Stimulated activated CD8-positive, alpha-beta memory T cell treated with anti-CD3 and anti-CD28 coated beads, Interleukin-15, amount 100 ng/mL, for 4 hours (primary cell): Measurements from ENCODE around the gene BTBD16.

ENCODE experiments used
- DNase-seq, 2 donors: peaks; one replicate each; pipeline ENCODE4 v3.0.0-alpha.2; 2020; ENCODE audit warnings: low read depth in 2 of 2

The BTBD16 gene

GRCh38 chr10:122273966-122274545 lies 3.0 kb downstream of the BTBD16 start:
- DNase-seq: no peak

- no peak for DNase-seq
Measured at GRCh38 chr10:122276611-122277208, 5.6 kb downstream of the BTBD16 start.

- no peak for DNase-seq
Measured at GRCh38 chr10:122277526-122278136, 6.5 kb downstream of the BTBD16 start.

- DNase-seq: no peak
Measured at GRCh38 chr10:122279725-122280141, 8.6 kb downstream of the BTBD16 start.

GRCh38 chr10:122280156-122280555 lies 9.1 kb downstream of the BTBD16 start:
- DNase-seq: no peak

GRCh38 chr10:122281018-122281626 lies 10.0 kb downstream of the BTBD16 start:
- DNase-seq: no peak

GRCh38 chr10:122281751-122282150 lies 10.7 kb downstream of the BTBD16 start:
- DNase-seq: no peak

- DNase-seq: no peak
Measured at GRCh38 chr10:122282253-122282671, 11.2 kb downstream of the BTBD16 start.

GRCh38 chr10:122282909-122283308 lies 11.8 kb downstream of the BTBD16 start:
- no peak for DNase-seq

GRCh38 chr10:122285506-122286444 lies 14.7 kb downstream of the BTBD16 start:
- DNase-seq: no peak

GRCh38 chr10:122286867-122287266 lies 15.8 kb downstream of the BTBD16 start:
- DNase-seq: no peak

- no peak for DNase-seq
Measured at GRCh38 chr10:122287570-122287969, 16.5 kb downstream of the BTBD16 start.

GRCh38 chr10:122288262-122288661 lies 17.2 kb downstream of the BTBD16 start:
- DNase-seq: no peak

- no peak for DNase-seq
Measured at GRCh38 chr10:122288917-122289316, 17.8 kb downstream of the BTBD16 start.

GRCh38 chr10:122290334-122290733 lies 19.2 kb downstream of the BTBD16 start:
- no peak for DNase-seq

GRCh38 chr10:122290833-122291532 lies 19.9 kb downstream of the BTBD16 start:
- no peak for DNase-seq

- no peak for DNase-seq
Measured at GRCh38 chr10:122291739-122292138, 20.6 kb downstream of the BTBD16 start.

GRCh38 chr10:122292376-122292775 lies 21.3 kb downstream of the BTBD16 start:
- no peak for DNase-seq

GRCh38 chr10:122293156-122293960 lies 22.3 kb downstream of the BTBD16 start:
- DNase-seq: no peak

GRCh38 chr10:122293961-122294380 lies 22.9 kb downstream of the BTBD16 start:
- no peak for DNase-seq
